MM.1S (cell line): ENCODE measurements around the gene ECHDC1.

Source experiments
- EZH2 ChIP-seq: fragments of 300-600 bp; sonication (generic); optimal IDR thresholded peaks from 2 replicates; pipeline ENCODE3; 2017; ENCODE audit warnings: low read depth, mild to moderate bottlenecking, antibody characterized with exemption, low read length, mixed read lengths
- EZH2phosphoT487 ChIP-seq: fragments of 300-600 bp; sonication (generic); IDR thresholded peaks from 2 replicates; pipeline ENCODE4 v1.6.1; 2018; ENCODE audit warnings: antibody characterized with exemption, low read length
- TF ChIP-seq, protein P1 (sequence below): fragments of 300-600 bp; sonication (generic); IDR thresholded peaks from 2 replicates; pipeline ENCODE4 v1.5.1; 2016; ENCODE audit warnings: antibody characterized with exemption, low read length, mixed read lengths

DNA sequence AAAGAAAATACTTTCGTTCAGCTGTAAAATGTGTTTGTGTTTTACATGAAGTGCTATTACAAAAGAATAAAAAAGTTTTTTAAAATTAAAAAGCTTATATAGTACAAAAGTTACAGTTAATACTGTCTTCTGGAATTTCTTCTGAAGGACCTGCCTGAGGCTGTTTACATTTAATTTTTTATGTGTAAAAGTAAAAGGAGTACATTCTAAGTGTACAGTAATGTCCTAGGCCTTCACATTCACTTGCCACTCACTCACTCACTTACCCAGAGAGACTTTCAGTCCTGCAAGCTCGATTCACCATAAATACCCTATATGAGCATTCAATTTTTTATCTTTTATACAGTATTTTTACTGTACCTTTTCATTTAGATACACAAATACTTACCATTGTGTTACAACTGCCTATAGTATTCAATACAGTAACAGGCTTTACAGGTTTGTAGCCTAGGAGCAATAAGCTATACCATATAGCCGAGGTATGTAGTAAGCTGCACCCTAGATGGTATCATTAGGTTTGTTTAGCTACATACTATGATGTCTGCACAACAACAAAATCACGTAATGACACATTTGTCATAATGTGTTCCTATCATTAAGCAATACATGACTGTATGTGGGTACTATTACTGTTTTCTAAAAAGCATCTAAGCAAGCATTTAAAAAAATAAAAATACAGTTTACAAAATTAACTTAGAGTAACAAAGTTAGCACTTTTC lies 43.7 kb downstream of the ECHDC1 start:
- TF ChIP-seq, protein P1, sequence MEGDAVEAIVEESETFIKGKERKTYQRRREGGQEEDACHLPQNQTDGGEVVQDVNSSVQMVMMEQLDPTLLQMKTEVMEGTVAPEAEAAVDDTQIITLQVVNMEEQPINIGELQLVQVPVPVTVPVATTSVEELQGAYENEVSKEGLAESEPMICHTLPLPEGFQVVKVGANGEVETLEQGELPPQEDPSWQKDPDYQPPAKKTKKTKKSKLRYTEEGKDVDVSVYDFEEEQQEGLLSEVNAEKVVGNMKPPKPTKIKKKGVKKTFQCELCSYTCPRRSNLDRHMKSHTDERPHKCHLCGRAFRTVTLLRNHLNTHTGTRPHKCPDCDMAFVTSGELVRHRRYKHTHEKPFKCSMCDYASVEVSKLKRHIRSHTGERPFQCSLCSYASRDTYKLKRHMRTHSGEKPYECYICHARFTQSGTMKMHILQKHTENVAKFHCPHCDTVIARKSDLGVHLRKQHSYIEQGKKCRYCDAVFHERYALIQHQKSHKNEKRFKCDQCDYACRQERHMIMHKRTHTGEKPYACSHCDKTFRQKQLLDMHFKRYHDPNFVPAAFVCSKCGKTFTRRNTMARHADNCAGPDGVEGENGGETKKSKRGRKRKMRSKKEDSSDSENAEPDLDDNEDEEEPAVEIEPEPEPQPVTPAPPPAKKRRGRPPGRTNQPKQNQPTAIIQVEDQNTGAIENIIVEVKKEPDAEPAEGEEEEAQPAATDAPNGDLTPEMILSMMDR: no peak
- TF ChIP-seq EZH2 (no peak), EZH2phosphoT487 (no peak)
